HG02642 (cell line): ENCODE results near the gene EMD.

ENCODE experiments used
- ATAC-seq: cut with Tn5 transposase; IDR thresholded peaks from one replicate; pipeline ENCODE4 v1.9.1; 2021; ENCODE audit warnings: mild to moderate bottlenecking; ENCODE audit not compliant: unreplicated experiment, poor library complexity

The EMD gene

DNA sequence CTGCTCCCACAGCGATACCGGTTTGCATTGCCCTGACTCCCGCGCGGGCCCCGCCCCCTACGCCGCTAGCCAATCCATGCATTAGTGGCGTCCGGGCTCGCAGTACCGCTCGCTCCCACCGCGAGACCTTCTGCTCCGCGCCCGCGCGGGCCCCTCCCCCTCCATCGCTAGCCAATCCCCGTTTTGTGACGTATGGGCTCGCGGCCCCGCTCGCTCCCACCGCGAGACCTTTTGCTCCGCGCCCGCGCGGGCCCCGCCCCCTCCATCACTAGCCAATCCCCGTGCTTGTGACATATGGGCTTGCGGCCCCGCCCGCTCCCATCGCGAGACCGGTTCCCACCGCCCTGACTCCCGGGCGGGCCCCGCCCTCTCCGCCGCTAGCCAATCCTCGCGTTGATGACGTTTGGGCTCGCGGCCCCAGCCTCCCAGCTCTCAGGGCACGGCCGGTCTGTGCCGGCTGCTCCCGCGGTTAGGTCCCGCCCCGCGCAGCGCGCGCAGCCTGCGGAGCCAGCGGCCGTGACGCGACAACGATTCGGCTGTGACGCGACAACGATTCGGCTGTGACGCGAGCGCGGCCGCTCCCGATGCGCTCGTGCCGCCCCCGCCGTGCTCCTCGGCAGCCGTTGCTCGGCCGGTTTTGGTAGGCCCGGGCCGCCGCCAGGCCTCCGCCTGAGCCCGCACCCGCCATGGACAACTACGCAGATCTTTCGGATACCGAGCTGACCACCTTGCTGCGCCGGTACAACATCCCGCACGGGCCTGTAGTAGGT lies at the start of gene EMD:
EMD (plus strand) TSS at position 497 of the 770 bp plus-strand sequence; CDS start at position 687, 190 bp downstream.
- peak; percentile 81 for ATAC-seq

- no peak for ATAC-seq
Measured at GRCh38 chrX:154332561-154332960, 46.5 kb upstream of the EMD start.

DNA sequence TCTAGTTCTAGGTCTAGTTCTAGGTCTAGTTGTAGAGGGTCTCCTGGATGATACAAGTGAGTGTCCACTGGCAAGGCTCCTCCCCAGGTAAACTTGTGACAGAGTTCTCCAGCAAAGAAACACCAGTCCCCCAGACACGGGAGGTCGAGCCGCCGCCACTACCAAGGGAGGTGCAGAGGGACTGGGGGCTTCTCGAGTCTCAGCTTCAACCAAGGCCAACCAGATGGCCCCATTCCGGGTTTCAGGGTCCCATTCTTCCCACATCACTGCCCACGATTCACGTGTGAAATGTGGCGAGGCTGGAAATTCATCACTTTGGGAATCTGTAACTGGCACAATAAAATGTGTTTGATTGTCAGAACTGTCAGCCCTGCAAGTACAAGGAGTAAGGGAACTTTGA lies 46.0 kb upstream of the EMD start:
- no peak for ATAC-seq

GRCh38 chrX:154333837-154334271 lies 45.2 kb upstream of the EMD start:
- peak; percentile 68 for ATAC-seq

GRCh38 chrX:154334496-154334895 lies 44.6 kb upstream of the EMD start:
- ATAC-seq: no peak

DNA sequence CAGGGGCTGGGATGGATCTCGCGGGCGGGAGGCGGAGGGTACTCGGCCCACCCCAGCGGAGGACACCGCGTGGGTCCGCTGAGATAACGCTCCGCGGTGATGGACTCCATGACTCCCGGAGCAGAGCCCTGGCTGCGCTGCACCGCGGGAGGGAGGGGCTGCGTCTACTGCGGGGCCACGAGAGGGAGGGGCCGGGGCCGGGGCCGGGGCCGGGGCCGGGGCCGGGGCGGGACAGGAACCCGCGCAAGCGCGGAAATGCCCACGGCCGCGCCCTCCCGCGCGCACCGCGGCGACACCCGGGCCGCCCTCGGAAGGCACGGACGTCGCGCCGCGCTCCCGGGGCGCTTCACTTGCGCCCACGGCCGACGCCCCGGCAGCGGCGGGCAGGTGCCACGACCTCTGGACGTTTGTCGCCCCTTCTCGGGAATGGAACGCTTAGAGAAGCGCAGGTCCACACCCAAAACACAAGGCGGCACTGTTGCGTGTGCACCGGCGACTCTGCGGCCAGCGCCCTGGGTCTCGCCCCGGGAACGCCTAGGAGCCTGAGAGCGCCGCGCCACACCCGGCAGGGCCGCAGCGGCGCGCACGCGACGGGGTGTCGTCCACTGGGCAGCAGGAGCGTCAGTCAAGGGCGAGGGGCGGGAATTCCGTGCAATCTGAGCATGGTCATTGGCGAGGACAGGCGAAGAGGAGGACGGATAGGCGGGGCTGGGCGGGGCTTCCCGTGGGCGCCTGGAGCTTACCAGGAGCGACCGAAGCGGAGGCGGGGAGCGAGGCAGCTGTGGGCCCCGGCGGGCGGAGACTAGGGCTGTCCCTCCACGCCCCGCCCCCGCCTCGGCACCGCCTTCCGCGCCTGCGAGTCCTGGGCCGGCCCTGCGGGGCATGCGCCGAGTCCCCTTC lies 37.4 kb upstream of the EMD start:
- peak; percentile 77 for ATAC-seq

DNA sequence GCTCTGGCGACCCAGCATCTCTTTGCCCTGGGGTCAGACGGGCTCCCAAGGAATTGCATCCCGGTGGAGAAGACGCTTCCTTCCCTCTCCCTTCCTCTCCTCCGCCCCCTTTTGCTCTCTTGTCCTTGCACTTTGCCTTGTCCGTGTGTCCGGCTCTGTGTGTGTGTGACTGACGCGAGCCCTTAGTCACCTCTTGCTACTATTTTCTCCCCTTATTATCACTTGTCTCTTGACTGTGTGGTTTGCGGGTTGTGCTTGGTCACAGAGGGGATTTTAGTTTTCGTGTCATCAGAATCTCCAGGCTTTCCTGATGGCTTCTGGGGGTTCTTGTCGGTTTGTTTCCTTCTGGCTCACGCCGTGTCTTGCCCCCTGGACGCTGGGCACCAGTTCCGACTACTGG lies 36.0 kb upstream of the EMD start:
- peak; percentile 20 for ATAC-seq

DNA sequence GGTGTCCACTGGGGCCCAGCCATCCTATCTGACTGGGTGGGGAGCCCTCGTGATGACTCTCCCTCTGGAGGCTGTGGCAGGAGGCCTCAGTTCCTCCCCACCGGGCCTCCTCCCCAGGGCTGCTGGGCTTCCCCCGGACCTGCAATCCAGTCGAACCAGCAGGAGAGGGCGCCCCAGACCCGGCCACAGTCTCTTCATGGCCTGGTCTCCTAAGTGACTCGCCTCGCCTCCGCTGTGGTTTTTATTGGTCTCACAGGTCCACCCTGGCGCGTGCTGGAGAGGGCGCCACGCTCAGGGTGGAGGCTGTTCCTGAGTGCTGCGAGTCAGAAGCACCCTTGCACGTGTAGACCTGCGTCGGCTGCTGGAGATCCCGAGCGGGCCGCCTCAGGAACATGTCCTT lies 35.5 kb upstream of the EMD start:
- ATAC-seq: peak; percentile 29

DNA sequence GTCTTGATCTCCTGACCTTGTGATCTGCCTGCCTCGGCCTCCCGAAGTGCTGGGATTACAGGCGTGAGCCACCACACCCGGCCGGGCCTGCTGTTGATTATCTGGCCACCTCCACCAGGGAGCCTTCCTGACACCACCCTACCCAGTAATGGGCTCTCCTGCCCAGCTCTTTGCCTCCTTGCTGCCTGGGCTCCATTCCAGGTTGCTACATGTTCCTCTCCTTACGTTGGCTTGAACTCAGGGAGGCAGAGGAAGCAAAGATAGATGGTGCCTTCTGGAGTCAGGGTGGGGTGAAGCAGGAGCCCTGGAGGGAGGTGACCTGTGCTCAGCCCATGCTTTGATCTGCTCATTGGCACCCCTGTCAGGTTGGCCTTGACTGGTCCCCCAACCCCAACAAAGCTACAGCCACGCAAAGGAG lies 31.0 kb upstream of the EMD start:
- ATAC-seq: no peak

DNA sequence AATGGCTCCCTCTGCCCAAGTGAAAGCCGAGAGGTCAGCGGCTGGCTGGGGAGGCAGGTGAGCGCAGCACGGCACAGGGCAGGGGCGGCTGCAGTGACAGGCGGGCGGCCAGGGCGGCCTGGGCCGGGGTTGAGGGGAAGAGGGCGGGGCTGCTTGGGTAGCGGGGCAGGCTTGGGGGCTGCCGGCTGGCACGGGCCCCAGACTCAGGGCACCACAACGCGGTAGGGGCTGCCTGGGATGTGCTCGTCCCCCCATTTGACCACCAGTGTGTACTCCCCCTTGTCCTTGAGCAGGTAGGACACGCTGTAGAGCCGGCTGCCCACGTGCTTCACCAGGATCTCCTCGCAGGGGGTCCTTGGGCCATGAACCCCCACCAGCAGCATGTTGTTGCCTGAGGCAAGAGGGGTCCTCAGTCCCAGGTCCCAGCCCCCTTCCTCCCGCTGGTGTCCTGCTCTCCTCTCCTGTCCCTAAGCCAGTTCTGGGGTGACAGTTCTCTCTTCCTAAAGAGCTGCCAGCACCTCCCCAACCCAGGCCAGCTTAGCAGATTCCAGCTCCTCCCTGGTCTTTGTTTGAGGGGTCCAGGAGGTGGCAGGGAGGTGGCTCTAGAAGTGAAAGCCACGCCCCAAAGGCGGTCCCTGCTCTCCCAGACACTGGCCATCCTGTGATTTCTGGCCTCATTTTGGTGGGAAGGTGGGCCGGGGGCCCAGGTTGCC lies 30.3 kb upstream of the EMD start:
- ATAC-seq: no peak

GRCh38 chrX:154349359-154349935 lies 29.6 kb upstream of the EMD start:
- ATAC-seq: no peak

- ATAC-seq: no peak
Measured at GRCh38 chrX:154349979-154350378, 29.1 kb upstream of the EMD start.

DNA sequence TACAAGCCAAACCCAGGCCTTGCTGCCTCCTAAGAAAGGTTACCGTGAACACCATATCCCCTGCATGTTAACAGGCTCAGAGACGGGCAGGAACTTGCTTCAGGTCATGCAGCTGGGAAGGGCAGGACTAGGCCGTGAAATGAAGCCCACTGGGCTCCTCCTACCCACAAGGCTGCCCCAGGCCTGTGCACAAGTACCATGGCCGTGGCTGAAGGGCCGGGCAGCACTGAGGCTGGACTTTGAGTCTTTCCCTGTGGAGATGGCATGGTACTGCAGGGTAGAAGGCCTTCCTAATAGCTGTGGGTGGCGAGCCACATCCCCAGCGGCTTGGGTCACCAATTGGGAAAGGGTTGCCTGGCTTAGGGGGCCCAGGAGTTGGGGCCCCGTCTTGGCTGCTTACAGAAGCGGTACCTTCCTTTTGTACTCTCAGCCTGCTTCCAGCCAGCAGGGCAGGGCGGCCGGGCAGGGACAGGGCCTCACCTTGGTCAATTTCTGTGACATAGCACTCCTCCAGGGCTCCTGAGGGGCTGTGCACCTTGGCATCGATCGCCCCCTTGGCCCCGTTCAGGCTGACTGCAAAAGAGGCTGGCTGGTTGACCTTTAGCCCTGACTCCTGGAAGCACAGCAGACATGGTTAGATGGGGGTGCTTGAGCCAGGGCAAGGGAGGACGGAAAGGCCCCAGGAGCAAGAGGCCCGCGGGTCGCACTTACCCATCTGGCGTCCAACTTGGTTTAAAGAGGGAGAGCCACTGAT lies 28.5 kb upstream of the EMD start:
- ATAC-seq: no peak

GRCh38 chrX:154351183-154352011 lies 27.7 kb upstream of the EMD start:
- no peak for ATAC-seq

- ATAC-seq: no peak
Measured at GRCh38 chrX:154352012-154352401, 27.1 kb upstream of the EMD start.

DNA sequence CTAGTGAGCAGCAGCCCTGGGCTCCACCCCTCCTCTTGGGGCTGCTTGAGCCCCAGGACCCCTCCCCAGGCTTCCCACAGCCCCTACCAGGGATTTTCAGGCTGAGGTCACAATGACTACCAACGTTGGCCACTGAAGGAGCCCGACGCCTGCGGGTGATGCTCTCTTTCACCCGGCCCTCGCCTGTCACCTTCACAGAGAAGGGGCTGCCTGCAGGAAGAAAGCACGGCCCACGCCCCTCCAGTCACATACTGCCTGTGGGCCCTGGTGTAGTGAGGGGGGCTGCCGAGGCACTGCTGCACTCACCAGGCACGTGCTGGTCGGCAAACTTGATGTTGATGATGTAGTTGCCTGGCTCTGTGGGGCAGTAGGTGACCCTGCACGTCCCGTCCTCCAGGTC lies 26.6 kb upstream of the EMD start:
- no peak for ATAC-seq

DNA sequence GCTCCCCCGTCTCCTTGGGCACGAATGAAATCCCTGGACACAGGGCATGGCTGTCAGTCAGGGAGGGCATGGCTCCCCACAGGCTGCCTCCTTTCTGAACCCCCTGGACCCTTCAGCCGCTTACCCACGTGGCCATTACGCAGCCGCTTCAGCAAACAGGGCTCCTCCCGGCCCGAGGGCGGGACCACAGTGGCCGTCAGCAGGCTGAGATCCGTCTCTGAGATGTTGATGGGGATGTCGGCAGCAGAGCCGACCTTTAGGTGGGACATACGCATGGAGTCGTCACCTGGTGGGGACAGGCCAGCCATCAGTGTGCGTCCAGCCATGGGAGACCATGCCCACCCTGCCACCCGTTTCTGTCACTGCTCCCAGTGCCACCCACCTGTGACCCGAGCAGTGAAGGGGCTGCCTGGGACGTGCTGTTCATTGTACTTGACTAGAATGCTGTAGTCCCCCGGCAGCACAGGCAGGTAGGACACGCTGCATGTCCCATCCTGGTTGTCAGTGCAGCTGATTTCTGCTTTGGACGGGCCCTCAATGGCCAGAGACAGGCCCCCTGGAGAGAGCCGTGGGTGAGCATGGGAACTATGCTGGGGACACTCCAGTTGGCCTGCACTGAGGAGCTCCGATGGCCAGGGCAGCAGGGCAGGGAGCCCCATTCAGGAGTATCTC lies 25.8 kb upstream of the EMD start:
- ATAC-seq: no peak

DNA sequence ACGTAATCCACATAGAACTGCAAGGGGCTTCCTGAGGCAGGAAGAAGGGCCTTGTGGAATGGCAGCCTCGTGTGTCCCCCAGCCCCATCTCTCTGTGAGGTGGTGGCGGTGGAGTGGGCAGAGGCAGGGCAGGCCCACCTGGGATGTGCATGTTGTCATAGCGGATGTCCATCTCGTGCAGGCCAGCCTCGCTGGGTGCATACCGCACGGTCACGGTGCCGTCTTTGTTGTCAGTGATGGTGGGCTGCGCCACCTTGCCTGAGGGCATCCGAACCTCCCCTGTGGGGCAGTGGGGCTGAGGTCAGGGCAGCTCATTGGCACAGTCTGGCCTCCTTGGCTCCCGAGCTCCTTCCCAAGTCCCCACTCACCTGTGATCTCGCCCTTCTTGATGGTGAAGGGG lies 25.1 kb upstream of the EMD start:
- ATAC-seq: no peak
